Right cardiac atrium (tissue), 5 donors: ENCODE data around the gene PAFAH1B2. TPM values are rescaled to one million over a fixed set of nuclear protein-coding genes. Genes with fewer than 3 reads are reported as not detected.
"Not testable (repeated sequence)": the region's sequence is repeated elsewhere in the genome, so short reads cannot be mapped to it uniquely, and the experiment has no call there.

ENCODE experiments used
- ATAC-seq, 2 donors: fragments of 200-7000 bp; cut with Tn5 transposase; one replicate each; pipeline versions ENCODE4 v1.8.0 to v1.9.1; 2020; ENCODE audit warnings: moderate library complexity in 2 of 2, mild to moderate bottlenecking in 1 of 2
- DNase-seq, 3 donors: peaks; one replicate each; pipeline ENCODE4 v3.0.0-alpha.2; 2020
- H3K27ac ChIP-seq: one replicate; pipeline ENCODE4 v1.5.1; 2013; ENCODE audit warnings: mild to moderate bottlenecking, low read length, control low read depth, moderate library complexity
- H3K27me3 ChIP-seq: one replicate; pipeline ENCODE4 v1.6.1; 2013; ENCODE audit not compliant: control insufficient read depth, insufficient read depth
- H3K4me1 ChIP-seq: one replicate; pipeline ENCODE4 v1.6.1; 2013; ENCODE audit warnings: low read length; ENCODE audit not compliant: control insufficient read depth, insufficient read depth
- H3K4me3 ChIP-seq: one replicate; pipeline ENCODE4 v1.5.1; 2013; ENCODE audit warnings: low read length, control low read depth
- H3K9me3 ChIP-seq: one replicate; pipeline ENCODE4 v1.6.1; 2013; ENCODE audit warnings: low read length; ENCODE audit not compliant: control insufficient read depth
- WGBS: extraction: QIAGEN DNeasy Blood & Tissue Kit; methylation state at CpG from one replicate; pipeline ENCODE4 v1.1.7; 2013; 5-methylcytosine and 5-hydroxymethylcytosine counted together
- intact Hi-C, 4 donors: fragments of 100-400 bp; cut with DNase I; formaldehyde crosslinking; loops; one replicate each; pipeline versions ENCODE4 v1.11.0 to v1.14.0; 2022 to 2023
- polyA plus RNA-seq: library from polyadenylated mRNA; stranded (reverse); fragments of 200-250 nt; gene quantifications from one replicate; pipeline ENCODE4 v1.2.3, GENCODE V29; 2013
- total RNA-seq, 4 donors: library from RNA; stranded (reverse); fragmentation: NEBNext Ultra II Directional; extraction: Animal tissue kit (Norgen Biotek cat#: 25700); gene quantifications; one replicate each; pipeline ENCODE4 v1.2.1, GENCODE V29; 2021
- donor health status: healthy with polysubstance abuse.
- donor health status: DM: no; HTN: yes; CAD: no.
- donor health status: DM: no; HTN: no; CAD: no.
- donor health status: DM: no; HTN: yes; CAD: no; lungs with severe emphysema.
- donor health status: DM: yes; HTN: yes; CAD: no.

PAFAH1B2 gene
- total and polyA plus RNA-seq, 5 donors, result 20.4 to 68.1 (median 57.1) TPM

DNA sequence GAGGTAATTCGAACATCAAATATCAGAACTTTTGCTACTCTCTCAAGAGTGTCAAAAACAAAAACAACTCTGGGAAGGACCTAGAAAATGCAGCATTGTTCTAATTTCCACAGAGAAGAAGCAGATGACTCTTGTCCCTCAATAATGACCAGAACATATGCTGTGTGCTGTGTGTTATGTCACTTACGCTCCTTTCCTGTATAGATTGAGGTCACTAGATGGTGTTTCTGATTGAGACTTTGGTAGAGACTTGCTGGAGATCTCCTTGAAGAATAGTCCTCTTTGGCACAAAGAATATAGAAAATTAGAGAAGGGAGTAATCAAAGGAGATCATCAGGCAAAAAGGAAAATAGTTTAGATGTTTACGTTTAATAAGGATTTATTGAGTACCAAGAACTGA lies 43.5 kb upstream of the PAFAH1B2 start:
- Histone ChIP-seq H3K4me1 (peaks cover 10% of the 10 kb centered on the region), H3K27me3 (no peaks in the 10 kb centered on the region), H3K4me3 (no peak overlapping the region), H3K9me3 (no peaks in the 10 kb centered on the region), H3K27ac (no peak overlapping the region)
- DNase-seq (no peak), ATAC-seq (no peak)
- 86% methylated on average over 3 of the region's 3 CpGs for WGBS
- intact Hi-C loops, result no loop called here

DNA sequence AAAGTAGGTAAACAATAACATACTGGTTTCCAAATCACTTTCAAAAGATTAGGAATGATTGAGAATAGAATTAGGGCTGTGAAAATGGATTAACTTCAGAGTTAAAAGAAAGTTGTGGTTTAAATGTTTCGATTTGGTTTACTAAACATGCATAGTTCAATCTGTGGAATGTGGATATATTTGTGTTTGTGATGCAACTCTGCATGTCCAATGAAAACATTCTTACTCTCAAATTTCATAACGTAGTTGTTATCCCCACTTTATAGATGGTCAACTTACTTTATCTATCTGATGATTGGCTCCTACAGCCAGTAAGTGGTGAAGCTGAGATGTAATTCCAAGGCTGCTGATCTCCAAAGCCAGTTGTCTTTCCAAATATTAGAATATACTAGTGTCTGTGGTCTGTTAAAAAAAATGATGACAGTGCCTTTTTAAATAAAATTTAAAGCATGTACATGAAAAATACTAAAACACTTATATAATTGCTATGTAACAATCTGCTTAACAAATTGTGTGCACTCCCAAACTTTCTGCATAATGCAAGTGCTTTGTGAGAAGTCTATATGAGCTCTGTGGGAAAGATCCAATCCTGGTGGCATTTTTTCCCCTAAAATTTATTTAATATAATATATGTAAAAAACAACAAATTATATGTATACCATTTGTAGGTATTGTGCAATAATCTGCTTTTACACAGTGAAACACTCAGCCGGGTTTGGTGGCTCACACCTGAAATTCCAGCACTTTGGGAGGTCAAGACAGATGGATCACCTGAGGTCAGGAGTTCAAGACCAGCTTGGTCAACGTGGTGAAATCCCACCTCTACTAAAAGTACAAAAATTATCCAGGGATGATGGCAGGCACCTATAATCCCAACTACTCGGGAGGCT lies 36.1 kb upstream of the PAFAH1B2 start:
- no peaks in the 10 kb centered on the region for H3K4me1 ChIP-seq
- WGBS, result 52% methylated on average over 5 of the region's 5 CpGs

DNA sequence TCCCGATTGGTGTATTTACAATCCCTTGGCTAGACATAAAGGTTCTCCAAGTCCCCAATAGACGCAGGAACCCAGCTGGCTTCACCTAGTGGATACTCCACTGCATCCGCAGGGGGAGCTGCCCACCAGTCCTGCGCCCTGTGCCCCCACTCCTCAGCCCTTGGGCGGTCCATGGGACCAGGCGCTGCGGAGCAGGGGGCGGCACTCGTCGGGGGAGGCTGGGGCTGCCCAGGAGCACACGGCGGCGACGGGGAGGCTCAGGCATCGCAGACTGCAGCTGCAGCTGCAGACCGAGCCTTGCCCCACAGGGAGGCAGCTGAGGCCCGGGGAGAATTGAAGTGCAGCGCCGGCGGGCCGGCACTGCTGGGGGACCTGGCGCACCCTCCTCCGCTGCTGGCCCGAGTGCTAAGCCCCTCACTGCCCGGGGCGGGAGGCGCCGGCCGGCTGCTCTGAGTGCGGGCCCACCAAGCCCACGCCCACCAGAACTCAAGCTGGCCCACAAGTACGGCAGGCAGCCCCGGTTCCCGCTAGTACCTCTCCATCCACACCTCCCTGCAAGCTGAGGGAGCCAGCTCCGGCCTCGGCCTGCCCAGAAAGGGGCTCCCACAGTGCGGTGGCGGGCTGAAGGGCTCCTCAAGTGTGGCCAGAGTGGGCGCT lies 33.7 kb upstream of the PAFAH1B2 start:
- Histone ChIP-seq H3K27me3 (no peaks in the 10 kb centered on the region), H3K4me3 (no peak overlapping the region), H3K9me3 (no peaks in the 10 kb centered on the region), H3K27ac (no peak overlapping the region), H3K4me1 (no peaks in the 10 kb centered on the region)
- DNase-seq (peak in 1 of 3 donors; percentile 60), ATAC-seq (peak; percentile 39 to 43)
- intact Hi-C loops, result no loop called here
- 91% methylated on average over 39 of the region's 39 CpGs for WGBS

More for the DNA sequence above, 36.1 kb upstream of the PAFAH1B2 start:
- Histone ChIP-seq H3K27me3 (no peaks in the 10 kb centered on the region), H3K4me3 (no peak overlapping the region), H3K9me3 (no peaks in the 10 kb centered on the region), H3K27ac (no peak overlapping the region)
- DNase-seq (no peak), ATAC-seq (no peak)
- intact Hi-C loops, result loop anchor here (2.0 to 5.0 kb wide), 6 partner anchors 119 to 317 kb away; partner anchors contain the start of gene APOA5 (in 3 of the 4)

DNA sequence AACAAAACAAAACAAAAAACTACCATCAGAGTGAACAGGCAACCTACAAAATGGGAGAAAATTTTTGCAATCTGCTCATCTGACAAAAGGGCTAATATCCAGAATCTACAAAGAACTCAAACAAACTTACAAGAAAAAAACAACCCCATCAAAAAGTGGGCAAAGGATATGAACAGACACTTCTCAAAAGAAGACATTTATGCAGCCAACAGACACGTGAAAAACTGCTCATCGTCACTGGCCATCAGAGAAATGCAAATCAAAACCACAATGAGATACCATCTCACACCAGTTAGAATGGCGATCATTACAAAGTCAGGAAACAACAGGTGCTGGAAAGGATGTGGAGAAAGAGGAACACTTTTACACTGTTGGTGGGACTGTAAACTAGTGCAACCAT lies 31.6 kb upstream of the PAFAH1B2 start:
- H3K4me3 ChIP-seq, intact Hi-C loops, H3K9me3 ChIP-seq, DNase-seq, H3K27me3 ChIP-seq, ATAC-seq, H3K4me1 ChIP-seq, H3K27ac ChIP-seq: not testable (repeated sequence)
- WGBS, result 59% methylated on average over 3 of the region's 3 CpGs

DNA sequence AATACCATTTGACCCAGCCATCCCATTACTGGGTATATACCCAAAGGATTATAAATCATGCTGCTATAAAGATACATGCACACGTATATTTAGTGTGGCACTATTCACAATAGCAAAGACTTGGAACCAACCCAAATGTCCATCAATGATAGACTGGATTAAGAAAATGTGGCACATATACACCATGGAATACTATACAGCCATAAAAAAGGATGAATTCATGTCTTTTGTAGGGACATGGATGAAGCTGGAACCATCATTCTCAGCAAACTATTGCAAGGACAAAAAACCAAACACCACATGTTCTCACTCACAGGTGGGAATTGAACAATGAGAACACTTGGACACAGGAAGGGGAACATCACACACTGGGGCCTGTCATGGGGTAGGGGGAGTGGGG lies 31.1 kb upstream of the PAFAH1B2 start:
- DNase-seq, H3K4me3 ChIP-seq, H3K27me3 ChIP-seq, ATAC-seq, H3K27ac ChIP-seq, intact Hi-C loops, H3K4me1 ChIP-seq, H3K9me3 ChIP-seq: not testable (repeated sequence)
- WGBS, result 93% methylated on average over 1 of the region's 1 CpG

DNA sequence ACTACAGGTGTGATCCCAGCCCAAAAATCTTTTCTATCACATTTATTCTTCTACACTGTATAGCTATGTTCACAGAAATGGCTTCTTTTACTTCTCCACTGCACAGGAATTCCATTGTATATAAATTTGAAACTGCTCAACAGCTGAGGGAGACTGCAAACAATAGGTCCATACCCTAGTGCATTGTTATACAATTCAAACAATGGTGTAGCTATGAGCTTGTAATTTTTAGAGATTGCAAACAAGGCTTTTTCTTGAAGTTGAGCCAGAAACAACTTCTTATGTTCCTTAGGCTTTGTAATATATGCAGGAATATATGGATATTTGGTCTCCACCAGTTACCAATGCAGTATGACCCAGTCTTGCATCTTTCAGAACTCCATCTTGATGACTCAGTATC lies 26.4 kb upstream of the PAFAH1B2 start:
- Histone ChIP-seq H3K9me3 (no peaks in the 10 kb centered on the region), H3K27ac (no peak overlapping the region), H3K4me1 (no peaks in the 10 kb centered on the region), H3K27me3 (no peaks in the 10 kb centered on the region), H3K4me3 (no peak overlapping the region)
- intact Hi-C loops, result no loop called here
- no peak for DNase-seq
- no peak for ATAC-seq

DNA sequence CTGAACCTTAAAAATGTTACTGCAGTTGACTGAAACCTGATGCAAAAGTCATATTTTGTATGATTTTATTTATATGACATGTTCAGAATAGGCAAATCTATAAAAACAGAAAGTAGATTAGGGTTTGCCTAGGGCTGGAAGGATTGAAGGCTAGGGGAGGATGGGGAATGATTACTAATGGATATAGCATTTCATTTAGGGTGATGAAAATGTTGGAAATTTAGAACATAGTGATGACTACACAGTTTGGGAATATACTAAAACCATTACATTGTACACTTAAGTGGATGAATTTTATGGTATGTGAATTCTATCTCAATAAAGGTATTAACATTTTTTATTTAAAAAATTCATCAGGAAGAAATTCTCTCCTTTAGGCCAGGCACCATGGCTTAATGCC lies 22.9 kb upstream of the PAFAH1B2 start:
- no peaks in the 10 kb centered on the region for H3K4me1 ChIP-seq
- H3K27ac ChIP-seq, result no peak overlapping the region
- H3K27me3 ChIP-seq, result no peaks in the 10 kb centered on the region
- H3K9me3 ChIP-seq, result no peaks in the 10 kb centered on the region
- no peak for DNase-seq
- no peak for ATAC-seq
- H3K4me3 ChIP-seq, result no peak overlapping the region
- intact Hi-C loops, result no loop called here

DNA sequence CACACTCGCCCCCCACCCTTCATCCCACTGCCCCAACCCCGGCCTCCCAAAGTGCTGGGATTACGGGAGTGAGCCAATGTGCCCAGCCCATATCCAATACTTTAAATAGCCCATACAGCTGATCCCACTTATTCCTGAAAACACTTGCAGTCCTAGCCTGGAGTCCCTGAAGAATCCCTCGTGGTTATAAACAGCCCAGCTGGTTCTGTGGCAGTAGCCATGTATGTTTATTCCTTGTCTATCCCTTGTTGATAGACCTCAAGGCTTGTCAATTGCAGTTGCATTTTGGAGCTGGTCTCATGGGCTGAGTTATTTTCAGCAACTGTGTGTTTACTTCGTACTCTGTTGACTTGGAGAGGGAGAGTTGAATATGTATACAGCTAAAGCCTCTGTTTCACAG lies 21.5 kb upstream of the PAFAH1B2 start:
- Histone ChIP-seq H3K4me3 (no peak overlapping the region), H3K27me3 (no peaks in the 10 kb centered on the region), H3K27ac (no peak overlapping the region), H3K4me1 (no peaks in the 10 kb centered on the region), H3K9me3 (no peaks in the 10 kb centered on the region)
- WGBS, result 70% methylated on average over 5 of the region's 5 CpGs
- DNase-seq, result no peak
- intact Hi-C loops, result no loop called here
- no peak for ATAC-seq

DNA sequence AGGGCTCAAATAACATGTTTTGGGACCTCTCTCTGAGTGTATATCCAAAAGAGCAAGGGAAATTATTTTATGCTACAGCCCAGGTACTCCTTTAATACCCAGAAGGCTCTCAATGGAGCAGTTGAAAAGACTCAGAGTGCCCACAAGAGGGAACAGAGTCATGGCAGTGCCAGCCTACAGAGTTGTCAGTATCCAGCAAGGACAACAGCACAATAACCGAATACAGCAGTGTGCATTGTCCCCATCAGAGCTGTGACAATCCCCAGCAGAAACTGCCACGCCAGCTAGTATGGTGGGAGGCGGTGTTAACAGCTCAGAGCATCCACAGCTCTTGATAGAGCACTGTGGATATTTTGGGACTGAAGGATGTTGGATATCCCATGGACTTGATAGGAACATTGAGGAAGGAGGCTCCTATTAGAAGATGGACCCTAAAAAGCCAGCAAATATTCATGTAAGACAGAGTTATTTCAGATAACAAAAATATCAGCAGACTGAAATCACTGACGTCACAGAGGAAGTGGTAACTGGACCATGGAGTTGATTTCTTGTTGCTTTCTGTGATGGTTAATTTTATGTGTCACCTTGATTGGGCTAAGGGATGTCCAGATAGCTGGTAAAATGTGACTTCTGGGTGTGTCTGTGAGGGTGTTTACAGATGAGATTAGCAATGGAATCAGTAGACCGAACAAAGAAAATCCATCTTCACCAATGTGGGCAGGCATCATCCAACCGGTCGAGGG lies 17.7 kb upstream of the PAFAH1B2 start:
- DNase-seq (no peak), ATAC-seq (no peak)
- intact Hi-C loops, result no loop called here
- Histone ChIP-seq H3K4me3 (no peak overlapping the region), H3K27me3 (no peaks in the 10 kb centered on the region), H3K27ac (no peak overlapping the region), H3K9me3 (no peaks in the 10 kb centered on the region), H3K4me1 (no peaks in the 10 kb centered on the region)
- WGBS, result 69% methylated on average over 7 of the region's 7 CpGs

DNA sequence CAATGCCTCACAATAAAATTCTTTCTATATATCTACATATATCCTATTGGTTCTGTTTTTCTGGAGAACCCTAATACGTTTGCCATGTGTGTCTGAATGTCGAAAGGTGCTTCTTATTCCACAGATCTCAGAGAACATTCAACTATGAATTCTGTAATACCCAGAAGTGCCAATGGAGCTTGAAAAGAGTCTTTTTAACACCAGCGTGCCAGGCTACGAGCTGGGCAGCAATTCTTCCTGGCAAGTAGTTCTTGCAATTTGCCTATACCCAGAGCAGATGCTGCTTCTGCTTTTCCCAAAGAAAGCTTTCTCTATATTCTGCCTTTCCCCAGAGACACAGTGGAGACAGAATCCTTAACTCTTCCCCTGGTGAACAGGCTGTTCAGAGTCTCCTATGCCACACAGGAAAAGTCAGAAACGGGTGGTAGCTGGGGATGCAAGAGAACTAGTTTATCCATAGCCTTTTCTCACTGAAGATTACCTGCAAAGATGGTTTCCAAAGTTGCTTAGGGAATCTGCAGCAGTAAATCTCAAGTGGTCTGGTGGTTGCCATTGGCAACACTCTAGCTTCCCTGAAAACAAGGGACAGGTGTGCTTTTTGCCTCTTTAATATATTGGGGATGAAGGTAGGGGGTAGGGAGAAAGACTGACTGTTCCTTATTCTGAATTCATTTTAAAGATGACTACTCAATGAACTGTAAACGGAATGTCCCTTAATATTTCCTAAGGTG lies 16.8 kb upstream of the PAFAH1B2 start:
- no peak for ATAC-seq

More for the DNA sequence above, 16.8 kb upstream of the PAFAH1B2 start:
- H3K27ac ChIP-seq, result no peak overlapping the region
- no peak for DNase-seq
- intact Hi-C loops, result no loop called here
- no peaks in the 10 kb centered on the region for H3K27me3 ChIP-seq
- no peaks in the 10 kb centered on the region for H3K4me1 ChIP-seq
- H3K9me3 ChIP-seq, result no peaks in the 10 kb centered on the region
- WGBS, result 78% methylated on average over 6 of the region's 6 CpGs
- no peak overlapping the region for H3K4me3 ChIP-seq
